D721Med (cell line): ENCODE results near the gene ANKEF1.
"Not testable (repeated sequence)": the region's sequence is repeated elsewhere in the genome, so short reads cannot be mapped to it uniquely, and the experiment has no call there.

Experiments used
- DNase-seq: peaks from one replicate; pipeline ENCODE4 v3.0.0; 2011; ENCODE audit warnings: low spot score; ENCODE audit not compliant: insufficient read length
- FAIRE-seq: peaks from 2 replicates; lab custom pipeline; 2011; peaks lifted over from hg19 to GRCh38; lab: Jason Lieb, UNC
- TF ChIP-seq, protein P1 (sequence below): IDR thresholded peaks from 2 replicates; pipeline ENCODE4 v1.5.1; 2012; ENCODE audit warnings: mild to moderate bottlenecking, control low read depth; ENCODE audit not compliant: insufficient read depth; ENCODE audit errors: missing control alignments

Gene ANKEF1

DNA sequence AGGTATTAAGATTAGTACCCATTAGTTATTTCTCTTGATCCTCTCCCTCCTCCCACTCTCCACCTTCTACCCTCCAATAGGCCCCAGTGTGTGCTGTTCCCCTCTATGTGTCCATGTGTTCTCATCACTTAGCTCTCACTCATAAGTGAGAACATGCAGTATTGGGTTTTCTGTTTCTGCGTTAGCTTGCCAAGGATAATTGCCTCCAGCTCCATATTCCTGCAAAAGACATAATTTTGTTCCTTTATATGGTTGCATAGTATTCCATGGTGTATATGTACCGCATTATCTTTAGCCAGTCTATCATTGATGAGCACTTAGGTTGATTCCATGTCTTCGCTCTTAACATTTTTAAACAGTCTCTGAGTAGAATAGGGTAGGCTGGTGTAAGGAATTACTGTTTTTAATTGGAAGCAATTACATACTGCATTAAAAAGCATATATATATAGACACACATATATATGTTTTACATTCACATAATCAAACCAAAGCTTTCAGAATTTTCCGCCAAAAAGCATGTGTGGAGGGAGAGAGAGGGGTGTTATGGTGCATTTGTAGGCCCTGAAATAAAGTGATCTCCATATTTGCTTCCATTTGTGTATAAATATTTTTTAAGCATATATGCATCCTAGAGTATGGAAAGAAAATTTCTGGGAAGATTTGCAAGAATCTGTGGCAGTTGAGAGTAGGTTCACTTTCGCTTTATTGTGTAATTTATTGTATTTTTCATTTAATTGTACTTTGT lies 709 bp upstream of the ANKEF1 start:
- FAIRE-seq (no peak), DNase-seq (no peak)
- TF ChIP-seq, protein P1, sequence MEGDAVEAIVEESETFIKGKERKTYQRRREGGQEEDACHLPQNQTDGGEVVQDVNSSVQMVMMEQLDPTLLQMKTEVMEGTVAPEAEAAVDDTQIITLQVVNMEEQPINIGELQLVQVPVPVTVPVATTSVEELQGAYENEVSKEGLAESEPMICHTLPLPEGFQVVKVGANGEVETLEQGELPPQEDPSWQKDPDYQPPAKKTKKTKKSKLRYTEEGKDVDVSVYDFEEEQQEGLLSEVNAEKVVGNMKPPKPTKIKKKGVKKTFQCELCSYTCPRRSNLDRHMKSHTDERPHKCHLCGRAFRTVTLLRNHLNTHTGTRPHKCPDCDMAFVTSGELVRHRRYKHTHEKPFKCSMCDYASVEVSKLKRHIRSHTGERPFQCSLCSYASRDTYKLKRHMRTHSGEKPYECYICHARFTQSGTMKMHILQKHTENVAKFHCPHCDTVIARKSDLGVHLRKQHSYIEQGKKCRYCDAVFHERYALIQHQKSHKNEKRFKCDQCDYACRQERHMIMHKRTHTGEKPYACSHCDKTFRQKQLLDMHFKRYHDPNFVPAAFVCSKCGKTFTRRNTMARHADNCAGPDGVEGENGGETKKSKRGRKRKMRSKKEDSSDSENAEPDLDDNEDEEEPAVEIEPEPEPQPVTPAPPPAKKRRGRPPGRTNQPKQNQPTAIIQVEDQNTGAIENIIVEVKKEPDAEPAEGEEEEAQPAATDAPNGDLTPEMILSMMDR, result no peak

DNA sequence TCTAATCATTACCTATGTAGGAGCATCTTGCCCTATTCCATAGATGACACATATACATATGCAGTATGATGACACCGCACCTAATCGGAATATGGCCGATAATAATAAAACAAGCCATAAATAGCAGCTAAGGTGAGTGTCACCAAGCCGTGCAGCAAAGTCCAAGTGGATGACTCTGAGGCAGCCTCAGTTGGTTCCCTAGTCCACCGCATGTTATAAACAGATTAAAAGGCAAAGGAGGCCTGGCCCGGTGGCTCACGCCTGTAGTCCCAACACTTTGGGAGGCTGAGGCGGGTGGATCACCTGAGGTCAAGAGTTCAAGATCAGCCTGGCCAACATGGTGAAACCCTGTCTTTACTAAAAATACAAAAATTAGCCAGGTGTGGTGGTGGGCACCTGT lies 1.5 kb downstream of the ANKEF1 start:
- not testable (repeated sequence) for DNase-seq, FAIRE-seq

DNA sequence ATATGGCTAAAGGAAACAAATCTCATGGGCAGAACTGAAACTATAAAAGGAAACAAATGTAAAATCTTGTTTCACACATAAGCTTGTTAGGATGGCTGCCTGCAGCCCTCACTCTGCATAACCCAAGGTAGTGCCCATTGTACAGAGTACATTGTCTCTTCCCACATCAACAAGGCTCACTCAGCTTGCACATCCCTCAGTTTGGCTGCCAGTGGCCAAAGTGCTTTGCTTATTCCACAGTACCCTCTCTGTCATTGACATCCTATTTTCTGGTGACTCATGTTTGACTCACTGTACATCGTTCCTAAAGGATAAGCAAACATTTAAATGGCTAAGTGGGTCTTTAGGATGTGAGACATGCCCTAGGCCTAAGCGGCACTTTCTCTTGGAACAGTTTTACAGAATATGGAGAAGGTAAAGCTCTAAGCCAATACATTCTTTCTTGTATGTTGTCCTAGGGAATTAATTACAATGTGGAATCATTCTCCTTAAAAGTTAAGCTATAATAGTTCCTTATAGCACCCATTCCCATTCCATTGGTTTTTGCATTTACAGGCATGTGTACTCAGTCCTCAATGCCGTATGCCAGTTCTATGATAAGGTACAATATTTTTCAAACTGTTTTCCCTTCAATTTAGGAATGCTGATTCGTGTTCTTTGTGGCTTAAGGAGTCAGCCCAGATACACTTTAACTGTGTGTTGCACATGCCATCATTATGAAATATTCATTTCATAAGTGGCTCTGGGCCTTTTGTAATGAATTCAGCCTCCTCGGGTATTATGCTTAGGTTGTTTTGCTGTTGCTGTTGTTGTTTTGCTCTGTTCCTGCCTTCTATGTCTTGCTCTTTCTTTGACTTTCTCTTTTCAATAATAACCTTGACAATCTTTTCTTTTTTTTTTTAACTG lies 5.5 kb downstream of the ANKEF1 start:
- no peak for FAIRE-seq
- TF ChIP-seq, protein P1, result no peak
- no peak for DNase-seq

DNA sequence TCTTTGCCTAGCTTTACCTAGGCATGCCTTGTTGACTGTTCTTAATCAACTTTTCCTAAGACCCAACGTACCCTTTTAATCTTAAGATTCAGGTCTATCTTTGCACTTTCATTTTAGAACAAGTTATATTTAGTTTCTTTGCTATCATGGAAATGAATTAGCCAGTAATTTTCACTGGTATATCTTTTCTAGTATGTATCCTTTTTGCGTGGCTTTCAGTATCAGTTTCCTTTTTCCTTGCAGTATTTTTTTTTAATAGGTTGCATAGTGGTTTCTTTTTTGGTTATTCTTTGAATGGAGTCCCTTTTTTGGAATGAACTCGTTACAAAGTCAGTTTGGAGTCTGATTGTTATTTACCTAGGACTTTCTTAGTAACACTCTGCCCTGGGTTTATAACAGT lies 7.3 kb downstream of the ANKEF1 start:
- TF ChIP-seq, protein P1, result no peak
- FAIRE-seq (no peak), DNase-seq (no peak)

DNA sequence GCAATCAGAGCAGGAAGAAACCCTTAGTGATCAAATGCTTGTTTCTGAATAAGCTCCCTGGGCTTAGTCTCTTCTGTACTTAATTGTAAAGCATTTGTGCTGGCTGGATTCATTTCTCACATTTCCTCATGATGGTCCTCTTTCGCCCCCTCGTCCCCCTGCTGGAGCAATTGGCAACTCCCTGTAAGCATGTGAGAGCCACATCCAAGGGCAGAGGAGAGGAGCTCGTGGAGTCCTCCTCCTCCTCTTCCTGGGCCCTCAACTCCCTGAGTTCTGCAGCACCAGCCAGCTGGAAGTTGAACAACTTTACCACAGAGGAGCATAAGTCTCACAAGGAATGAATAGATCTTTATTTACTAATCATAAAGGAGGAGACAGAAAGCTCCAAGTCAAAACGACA lies 12.6 kb downstream of the ANKEF1 start:
- DNase-seq, result no peak
- TF ChIP-seq, protein P1, result no peak
- FAIRE-seq, result no peak

DNA sequence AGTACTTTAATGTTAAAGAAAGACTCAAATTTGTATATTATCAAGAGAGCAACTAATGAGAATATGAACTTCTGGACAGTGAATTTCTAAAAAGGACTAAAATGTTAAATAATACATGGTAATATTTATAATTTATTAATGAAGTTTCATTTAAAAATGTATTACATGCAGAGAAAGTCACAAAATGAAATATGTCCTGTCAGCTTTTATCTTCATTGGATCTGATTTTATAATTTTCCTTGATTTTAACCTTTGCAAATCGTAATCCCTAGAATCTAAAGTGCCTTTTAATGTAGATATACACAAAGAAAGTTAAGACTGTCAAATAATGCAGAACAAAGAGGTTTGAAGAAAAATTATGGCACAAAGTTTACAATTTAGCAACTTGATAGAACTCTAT lies 16.4 kb downstream of the ANKEF1 start:
- FAIRE-seq (no peak), DNase-seq (no peak)
- TF ChIP-seq, protein P1, result no peak

DNA sequence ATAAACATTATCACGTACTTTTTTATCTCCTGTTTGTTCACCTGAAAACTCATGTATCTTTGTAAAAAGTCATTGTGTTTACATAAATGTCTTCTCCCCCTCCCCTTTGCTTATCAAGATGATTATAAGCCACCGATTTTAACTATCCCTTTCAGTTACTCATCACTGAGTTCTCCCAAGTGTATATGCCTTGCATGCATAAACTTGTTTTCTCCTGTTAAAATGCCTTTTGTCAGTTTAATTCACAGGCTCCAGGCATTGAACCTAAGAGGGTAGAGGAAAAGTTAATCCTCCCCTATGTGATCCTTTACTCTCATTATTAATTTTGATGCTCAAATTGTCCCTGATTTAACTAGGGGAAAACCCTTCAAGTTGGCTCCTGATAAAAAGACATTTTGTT lies 24.2 kb downstream of the ANKEF1 start:
- FAIRE-seq, result no peak
- TF ChIP-seq, protein P1, result no peak

More for the DNA sequence above, 24.2 kb downstream of the ANKEF1 start:
- DNase-seq, result no peak
